D721Med (cell line): ENCODE results near the gene PAX3.

Source experiments
- DNase-seq: peaks from one replicate; pipeline ENCODE4 v3.0.0; 2011; ENCODE audit warnings: low spot score; ENCODE audit not compliant: insufficient read length
- FAIRE-seq: peaks from 2 replicates; lab custom pipeline; 2011; peaks lifted over from hg19 to GRCh38; lab: Jason Lieb, UNC
- CTCF ChIP-seq: IDR thresholded peaks from 2 replicates; pipeline ENCODE4 v1.5.1; 2012; ENCODE audit warnings: mild to moderate bottlenecking, control low read depth; ENCODE audit not compliant: insufficient read depth; ENCODE audit errors: missing control alignments

The PAX3 gene

GRCh38 chr2:222261504-222261903 is 37.3 kb downstream of the PAX3 start:
- no peak for FAIRE-seq
- DNase-seq: no peak
- no peak for TF ChIP-seq CTCF

DNA sequence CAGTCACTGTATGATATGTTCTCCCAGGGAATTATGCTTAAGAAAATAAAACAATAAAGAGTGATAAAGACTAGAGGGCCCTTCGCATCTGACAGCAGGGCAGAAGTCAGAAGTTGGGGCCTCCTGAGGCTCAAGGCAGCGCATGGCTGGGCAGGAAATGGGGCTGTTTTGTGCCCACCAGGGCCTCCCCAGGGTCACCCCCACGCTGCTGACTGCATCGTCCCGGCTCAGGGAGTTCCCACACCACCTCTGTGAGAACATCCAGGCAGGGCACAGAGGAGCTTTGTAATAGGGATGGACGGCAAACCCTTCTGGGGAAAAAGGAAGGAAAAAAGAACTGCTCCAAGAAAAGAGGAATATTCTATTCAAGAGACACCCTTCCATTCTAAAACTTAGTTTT is 41.2 kb downstream of the PAX3 start:
- FAIRE-seq: no peak
- DNase-seq: no peak
- no peak for TF ChIP-seq CTCF

DNA sequence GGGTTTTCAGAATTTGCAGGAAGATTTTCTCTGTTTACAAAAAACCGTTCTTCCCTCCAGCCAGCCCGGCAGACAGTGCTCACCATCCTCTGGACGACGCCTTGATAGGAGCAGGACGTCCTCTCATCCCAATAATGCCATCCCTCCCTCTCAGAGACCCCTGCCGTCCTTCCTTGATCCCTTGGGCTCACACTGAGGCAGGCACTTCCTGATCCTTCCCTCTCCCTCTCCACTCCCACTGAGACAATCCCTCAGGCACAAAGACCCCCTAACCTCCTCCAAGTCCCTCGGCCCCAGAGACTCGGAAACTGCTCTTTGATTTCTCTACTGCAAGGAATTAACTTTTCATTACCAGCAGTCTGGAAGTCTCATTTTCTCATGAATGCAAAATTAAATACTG is 42.5 kb downstream of the PAX3 start:
- no peak for TF ChIP-seq CTCF
- FAIRE-seq (no peak), DNase-seq (no peak)

DNA sequence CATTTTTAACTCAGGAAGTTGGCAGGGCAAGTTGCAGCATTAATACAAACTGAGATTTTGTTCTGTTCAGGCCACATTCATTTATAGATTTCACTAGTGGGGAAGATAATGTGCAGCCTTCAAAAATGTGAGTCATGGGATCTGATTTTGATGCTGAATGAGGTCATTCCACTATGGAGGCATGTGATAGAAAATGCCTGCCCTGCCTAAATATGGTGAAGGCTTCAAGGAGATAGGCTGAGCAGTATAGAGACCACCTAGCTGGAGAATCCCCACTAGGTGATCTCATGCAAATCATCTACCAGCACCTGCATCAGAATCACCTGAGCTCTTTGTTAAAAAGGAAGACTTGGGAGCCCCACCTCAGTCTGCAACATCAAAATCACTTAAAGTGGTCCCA is 43.7 kb downstream of the PAX3 start:
- TF ChIP-seq CTCF: no peak
- no peak for FAIRE-seq

GRCh38 chr2:222250313-222250712 is 48.5 kb downstream of the PAX3 start:
- TF ChIP-seq CTCF: no peak
- no peak for FAIRE-seq

More for the DNA sequence above, 43.7 kb downstream of the PAX3 start:
- DNase-seq: no peak

DNA sequence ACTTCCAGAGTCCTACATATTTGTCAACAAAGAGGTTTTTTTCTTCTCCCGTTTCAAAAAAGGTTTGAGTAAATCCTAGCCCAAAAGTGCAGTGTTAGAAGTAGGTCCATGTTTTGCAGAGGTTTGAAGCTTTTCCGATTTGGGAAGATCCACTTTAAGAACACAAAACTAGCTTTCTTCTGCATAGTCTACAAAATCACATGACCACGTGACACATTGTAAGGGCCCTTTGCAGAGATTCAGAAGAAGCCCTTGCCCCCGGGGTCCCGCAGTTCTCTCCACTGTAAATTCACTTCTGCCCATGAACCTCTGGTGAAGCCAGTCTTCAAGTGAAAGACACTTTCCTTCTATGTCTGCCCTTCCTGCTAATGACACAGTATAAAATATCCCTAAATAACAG is 49.4 kb downstream of the PAX3 start:
- FAIRE-seq: no peak
- DNase-seq: no peak
- TF ChIP-seq CTCF: no peak

More at GRCh38 chr2:222250313-222250712, 48.5 kb downstream of the PAX3 start:
- no peak for DNase-seq

DNA sequence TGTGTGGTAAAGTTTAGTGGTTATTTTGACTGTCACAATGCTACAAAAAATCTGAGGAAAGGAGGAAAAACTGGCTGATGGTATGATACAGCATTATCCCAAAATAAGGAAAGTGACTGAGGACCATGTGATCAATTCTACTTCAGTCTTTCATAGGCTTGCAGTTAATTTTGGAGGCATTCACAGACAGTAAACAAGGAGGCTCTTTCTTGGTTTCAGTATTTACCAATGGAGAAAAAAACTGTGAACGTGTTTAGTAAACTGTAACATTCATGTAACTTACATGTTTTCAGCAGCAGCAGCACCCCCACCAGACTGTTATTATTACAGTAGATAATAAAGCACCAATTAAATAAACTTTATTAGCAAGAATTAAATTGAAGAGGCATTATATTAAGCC is 50.0 kb downstream of the PAX3 start:
- DNase-seq (no peak), FAIRE-seq (no peak)

More for the DNA sequence above, 50.0 kb downstream of the PAX3 start:
- no peak for TF ChIP-seq CTCF
